ENCODE measurements around the gene USP7.
A peak's percentile ranks its signal among the peaks of the same experiment; 100 is the strongest.

USP7 gene

DNA sequence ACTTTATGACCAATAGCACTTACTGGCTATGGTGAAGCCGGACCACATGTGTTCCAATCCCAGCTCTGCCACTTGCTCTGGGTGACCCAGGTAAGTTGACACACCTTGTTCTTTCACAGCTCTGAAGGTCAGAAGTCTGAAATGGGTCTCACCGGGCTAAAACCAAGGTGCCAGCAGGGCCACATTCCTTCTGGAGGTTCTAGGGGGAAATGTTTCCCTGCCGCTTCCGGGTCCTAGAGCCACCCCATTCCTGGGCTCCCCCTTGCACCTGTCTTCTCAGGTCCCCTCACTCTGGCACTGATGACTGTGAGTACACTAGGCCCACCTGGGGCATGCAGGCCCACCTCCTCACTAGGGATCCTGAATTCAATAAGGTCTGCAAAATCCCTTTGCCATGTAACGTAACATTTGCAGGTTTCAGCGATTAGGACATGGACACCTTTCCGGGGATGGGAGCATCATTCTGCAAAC, 11.4 kb downstream of the USP7 start:
- DNase-seq (ENCODE audit: low spot score): no peak

DNA sequence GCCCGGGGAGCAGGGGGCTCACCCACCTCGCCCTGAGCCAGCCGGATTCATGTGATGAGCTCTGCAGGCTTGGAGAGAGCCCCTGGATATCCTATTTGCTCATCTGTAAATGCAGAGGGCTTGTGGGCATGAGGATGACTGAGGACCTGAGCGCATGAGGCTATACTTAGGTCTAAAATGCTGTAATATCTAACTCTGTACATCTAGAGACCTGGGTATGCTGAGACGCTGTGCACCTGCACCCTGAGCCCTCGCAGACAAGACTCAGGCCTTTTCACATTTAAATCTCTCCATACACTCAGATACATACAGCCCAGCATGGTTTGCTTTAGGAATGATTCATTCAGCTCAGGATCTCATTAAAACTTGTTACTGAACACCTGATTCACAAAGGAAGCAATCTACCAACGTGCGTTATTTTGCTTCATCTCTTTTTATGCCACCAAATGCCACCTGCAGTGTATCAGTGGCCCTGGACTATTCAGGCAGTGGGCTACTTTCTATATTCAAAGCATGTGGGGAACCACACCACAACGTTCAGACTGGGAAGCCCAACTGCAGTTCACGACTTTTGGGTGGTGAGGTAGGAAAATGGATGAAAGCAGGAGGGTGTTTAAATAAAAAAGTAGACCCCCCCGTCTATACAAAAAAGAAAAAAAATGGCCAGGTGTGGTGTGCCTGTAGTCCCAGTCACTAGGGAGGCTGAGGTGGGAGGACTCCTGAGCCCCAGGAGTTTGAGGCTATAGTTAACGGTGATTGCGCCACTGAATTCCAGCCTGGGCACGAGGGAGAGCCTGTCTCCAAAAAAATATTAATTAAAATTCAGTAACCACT, 12.0 kb downstream of the USP7 start:
- no peak for DNase-seq (ENCODE audit: low spot score)

DNA sequence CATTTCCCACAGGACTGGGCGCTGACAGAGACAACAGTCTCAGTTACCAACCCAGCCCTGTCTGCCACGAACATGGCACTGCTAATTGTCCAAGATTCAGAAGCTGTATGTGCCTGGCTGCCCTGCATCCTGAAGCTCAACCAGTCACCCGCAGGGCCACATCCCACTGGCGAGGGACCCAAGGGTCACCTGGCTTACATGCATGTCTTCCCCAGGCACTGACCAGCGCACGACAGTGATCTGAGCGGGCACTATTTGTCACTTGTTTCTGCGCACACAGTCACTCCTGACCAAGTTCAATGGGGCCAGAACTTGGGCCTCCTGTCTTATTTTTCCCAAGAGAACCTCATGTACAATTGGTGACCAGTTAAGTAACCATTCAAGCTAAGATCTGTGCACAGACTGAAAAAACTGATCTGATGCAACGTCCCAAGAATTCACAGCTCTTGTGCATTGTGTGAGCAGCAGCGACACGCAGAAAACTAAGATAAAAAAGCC, 13.1 kb downstream of the USP7 start:
- no peak for DNase-seq (ENCODE audit: low spot score)

DNA sequence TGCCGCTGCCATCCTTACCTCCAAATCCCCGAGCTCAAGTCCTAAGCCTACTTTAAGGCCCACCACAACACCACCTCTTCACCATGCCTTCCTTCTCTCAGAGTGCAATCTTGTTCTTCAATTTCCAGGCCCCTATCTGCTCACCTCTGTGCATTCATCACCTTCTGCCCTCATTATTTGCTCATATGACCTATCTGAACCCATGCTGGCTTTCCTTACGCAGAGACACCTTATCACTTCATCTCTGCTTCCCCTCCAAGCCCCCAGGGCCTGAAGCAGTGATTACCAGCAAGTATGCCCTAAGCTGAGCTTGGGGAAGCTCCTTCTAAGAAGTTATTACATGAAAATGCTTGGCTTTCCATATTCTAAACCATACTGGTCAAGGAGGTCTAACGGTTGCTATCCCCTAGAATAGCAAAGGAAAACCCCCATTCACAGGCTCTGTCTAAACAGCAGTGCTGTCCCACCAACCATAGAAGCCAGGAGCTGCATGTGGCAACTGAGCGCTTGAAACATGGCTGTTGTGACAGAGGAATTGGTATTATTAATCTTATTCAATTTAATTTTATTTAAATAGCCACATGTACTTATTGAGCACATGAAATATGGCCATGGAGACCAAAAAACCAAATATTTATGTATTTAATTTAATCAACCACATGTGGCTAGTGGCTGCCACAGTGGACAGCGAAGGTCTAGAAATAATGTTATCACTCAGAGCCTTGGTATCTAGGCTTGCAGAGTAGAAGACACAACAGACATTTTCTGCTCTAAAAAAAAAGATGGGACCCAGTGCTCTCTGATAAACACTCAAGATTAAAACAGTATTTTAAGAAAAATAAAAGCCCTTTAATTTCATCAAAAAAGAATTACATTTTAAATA, 13.9 kb downstream of the USP7 start:
- no peak for DNase-seq (ENCODE audit: low spot score)

DNA sequence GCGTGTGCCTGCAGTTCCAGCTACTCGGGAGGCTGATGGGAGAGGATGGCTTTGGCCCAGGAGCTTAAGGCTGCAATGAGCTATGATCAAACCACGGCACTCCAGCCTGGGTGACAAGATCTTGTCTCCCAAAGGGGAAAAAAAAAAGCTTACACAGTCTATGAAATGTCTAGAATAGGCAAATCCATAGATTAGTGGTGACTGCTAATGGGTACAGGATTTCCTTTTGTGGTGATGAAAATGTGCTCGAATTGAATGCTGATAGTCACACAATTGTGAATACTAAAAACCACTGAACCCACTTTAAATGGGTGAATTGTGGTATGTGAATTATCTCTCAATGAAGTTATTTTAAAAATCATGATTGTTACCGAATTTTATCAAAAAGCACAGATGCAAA, 14.9 kb downstream of the USP7 start:
- no peak for DNase-seq (ENCODE audit: low spot score)

DNA sequence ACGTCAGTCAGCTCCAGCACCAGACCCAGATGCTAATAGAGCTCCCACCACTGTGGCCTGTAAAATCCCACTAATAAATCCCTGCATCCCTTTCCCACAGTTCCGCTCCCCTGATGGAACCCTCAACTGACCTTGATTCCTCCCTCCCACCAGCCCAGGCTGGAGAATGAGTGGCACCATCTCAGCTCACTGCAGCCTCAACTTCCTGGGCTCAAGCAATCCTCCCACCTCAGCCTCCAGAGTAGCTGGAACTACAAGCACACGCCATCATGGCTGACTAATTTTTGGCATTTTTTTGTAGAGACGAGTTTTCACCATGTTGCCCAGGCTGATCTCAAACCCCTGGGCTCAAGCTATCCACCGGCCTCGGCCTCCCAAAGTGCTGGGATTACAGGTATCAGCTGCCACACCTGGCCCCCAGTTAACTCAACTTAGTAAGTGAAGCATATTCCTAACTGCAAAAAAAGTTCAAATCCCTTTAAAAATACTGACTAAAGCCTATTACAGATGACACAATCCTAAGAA, 15.6 kb downstream of the USP7 start:
- no peak for DNase-seq (ENCODE audit: low spot score)

DNA sequence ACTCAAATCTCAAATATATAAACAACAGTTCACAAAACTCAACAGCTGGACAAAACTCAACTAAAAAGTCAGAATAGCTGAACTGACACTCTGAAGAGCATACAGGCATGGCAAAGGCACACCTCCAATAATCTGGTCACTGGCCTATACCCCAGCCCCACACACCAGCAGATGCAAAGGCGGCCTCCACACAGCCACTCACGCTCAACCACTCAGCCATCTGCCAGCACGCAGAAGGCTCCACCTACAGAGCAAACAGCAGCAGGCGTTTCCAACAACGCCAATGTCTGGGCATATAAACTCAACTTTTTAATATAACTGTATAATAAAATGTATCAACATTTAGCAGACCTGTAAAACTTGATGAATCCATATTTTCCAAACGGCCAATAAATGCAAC, 17.2 kb downstream of the USP7 start:
- no peak for DNase-seq (ENCODE audit: low spot score)

DNA sequence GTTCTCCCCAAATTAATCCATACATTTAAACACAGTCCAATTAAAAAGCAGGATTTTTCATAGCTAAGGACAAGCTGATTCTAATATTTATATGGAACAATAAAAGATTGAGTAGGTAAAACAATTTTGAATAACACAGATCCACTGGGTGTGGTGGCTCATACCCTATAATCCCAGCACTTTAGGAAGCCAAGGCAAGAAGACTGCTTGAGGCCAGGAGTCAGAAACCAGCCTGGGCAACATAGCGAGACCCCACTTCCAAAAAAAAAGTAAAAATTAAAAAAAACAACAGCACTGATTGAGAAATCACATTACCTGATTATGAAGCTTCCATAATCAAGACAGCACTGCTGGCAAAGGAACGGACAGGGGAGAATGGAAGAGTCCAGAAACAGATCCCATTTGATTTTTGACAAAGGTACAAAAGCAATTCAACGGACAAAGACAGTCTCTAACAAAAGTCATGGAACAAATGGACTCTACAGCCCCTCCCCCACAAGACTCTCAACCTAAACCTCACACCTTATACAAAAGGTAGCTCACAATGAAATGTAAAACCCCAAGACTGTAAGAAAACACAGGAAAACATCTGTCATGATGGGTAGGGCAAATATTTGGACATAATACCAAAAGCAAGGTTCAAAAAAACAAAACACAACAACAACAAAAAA, 17.9 kb downstream of the USP7 start:
- no peak for DNase-seq (ENCODE audit: low spot score)

DNA sequence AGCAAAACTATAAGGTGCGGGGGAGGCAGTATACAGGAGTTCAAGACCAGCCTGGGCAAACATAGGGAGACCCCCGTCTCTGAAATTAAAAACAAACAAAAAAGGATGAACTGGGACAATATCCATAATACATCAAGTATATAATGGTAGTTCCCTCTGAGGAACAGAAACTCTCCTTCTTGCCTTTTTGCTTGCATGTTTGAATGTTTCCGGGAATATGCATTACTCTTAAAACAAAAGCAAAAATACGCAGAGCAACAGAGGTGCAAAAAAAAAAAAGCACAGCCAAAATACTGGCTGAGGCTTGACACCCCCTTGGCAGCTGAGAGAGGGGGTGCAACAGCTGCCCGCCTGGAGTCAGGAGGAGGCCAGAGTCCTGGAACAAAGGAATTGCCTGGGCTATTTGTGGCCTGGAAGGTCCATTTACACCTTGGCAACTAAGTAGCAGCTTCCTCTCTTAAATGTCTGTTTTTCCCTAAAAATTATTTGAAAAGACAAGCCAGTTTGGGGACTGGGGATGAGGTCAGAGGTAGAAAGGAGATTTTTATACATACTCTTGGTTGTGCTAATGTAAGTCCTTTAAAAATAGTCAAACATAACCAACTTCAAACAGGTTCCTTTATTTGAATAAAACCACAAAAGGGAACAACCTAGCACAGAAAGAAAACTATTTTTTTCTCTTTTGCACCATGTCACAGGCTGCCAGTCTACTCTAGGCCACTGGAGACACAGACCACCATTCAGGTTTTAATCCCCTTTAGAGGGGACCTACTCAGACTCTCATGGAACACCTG, 19.5 kb downstream of the USP7 start:
- DNase-seq (ENCODE audit: low spot score): no peak

DNA sequence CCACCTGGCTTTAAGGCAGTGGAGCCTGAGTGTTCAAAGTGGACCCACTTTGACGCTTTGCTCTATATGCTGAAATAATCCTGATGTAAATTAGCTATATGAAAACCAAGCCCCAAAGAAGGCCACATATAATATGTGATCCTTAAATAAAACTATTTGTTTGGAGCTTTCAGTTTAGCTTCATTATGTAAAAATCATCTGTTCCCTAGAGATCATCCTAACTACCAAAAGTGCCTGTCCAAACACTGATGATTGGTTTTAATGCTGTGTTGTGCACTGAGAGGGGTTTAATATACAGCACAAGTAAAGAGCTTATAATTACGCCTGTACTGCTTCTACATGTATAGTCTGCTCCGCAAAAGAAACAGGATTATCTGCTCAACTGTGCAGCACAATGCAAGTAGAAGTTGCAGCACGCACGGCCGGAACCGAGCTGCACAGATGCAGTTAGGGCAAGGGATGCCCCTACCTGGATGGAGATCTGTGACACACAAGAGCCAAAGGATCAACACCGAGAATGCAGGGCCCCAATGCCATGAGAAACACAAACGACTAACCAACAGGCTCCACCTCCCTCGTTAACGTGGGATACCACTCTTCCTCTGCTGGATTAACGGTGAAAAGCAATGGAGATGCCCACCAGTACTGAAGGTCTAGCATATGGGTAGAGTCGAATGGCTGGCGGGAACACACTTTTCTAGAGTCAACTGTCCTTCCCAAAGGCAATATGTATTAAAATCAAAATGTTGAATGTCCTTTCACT, 20.5 kb downstream of the USP7 start:
- no peak for DNase-seq (ENCODE audit: low spot score)

DNA sequence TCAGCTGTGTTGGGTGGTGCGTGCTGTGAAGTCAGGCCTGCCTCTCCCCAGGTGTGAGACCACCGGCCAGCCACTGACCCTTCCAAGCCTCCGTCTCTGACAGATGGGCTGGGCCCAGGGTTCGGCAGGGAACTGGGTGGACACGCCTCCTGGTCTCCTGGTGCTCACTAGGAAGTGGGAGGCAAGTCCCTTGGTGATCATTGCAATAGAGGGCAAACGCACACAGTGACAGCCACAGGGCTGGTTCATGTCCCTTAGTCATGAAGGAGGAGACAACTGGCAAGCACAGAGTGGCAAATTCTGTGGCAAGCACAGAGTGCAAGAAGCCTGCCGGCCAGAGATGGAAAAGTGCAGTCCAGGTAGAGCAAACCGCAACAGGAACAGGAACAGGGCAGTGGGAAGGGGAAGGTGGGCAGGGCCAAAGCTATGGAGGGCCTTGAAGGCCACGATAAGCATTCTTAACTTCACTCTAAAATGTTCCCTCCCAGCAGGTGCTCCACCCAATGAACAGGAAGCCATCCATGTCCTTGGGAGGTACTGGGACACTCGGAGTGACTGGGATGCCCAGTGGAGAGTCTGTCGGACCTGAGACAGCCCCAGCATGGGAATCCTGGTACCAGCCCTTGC, 21.9 kb downstream of the USP7 start:
- no peak for DNase-seq (ENCODE audit: low spot score)

DNA sequence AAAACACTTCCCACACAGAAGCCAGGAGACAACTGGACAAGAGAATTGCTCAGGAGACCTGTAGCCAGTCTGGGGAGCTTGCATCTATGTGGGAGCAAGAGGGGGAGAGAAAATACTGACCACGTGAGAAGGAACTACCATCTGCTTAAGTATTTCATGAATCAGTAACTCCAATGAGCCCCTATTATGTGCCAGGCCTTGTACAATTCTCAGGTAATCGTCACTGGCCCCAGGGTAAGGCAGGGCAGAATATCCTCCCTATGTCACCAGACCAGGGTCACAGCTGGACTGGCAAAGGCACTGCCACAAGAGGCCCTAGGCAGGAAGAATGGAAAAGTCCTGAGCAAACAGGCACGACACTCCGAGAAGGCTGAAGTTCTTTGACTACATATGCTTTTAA, 25.9 kb downstream of the USP7 start:
- DNase-seq (ENCODE audit: low spot score): no peak

DNA sequence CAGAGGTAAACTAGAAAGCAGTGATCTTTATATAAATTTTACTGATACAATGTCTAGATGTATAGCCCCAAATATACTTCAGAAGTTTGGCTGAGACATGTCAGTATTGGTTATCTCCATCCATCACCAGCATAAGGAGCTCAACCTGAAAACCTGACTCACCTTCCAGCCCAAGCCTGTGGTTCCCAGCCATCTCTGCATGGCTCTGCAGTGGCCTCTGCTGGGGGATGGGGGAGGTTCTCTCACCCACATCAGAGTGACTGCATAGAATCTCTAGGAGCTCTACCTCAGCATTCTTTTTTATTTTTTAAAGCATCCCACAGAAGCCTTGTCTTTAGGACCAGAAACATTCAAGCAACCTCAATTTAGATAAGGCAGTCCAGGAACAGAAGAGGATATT, 27.3 kb downstream of the USP7 start:
- peak; percentile 80 for DNase-seq (ENCODE audit: low spot score)

DNA sequence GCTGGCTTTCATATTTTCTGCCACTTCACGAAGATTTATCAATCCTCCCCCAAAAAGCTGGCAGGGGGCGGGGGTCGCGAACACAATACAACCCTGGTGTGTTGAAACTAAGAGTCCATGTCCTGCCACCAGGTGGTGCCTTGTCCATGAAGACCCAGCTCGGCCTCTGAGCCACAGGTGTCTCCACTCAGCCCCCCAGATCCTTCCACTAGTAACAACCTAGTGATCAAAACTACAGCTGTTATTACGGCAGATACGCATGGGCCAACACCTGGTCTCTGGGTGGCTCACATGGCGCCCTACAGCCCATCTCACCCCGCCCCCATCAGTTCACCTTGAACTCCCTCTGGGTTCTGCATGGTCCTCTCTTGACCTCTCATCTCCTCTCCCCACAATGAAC, 27.7 kb downstream of the USP7 start:
- DNase-seq (ENCODE audit: low spot score): no peak

DNA sequence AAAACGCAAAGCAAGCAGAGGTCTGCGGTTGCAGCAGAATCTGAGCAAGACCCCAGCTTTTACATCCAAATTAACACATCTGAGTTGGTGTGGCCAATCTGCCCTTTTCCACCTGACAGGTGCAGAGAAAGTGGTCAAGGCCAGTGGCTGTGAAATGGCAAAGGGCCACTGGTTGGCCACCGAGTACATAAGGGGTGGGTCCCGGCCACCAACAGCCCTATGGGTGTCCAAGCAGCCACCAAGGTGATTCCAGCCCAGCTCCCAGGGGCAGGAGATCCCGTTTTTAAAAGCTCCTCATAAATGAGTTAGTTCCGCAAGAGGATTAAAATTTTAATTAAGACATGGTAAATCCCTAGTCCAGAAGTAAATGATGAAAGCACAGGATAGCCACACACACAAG, 29.1 kb downstream of the USP7 start:
- no peak for DNase-seq (ENCODE audit: low spot score)

DNA sequence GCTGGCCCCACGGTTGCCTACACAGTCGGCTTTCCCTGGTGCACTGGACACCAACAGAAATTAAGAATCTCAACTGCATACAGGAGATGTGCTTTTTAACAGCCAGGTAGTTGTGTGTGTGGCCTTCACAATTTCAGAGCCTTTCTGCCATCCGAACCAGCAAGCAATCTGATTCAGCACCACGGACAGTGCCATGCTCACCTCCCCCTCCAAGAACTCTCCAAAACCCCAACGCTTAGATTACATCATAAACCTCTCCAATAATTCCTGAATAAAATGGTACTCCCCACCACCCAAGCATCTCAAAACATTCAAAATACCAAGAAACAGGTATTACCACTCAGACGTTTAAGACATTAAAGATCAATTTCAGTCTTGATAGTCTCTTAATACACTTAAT, 31.8 kb downstream of the USP7 start:
- DNase-seq (ENCODE audit: low spot score): peak; percentile 31

DNA sequence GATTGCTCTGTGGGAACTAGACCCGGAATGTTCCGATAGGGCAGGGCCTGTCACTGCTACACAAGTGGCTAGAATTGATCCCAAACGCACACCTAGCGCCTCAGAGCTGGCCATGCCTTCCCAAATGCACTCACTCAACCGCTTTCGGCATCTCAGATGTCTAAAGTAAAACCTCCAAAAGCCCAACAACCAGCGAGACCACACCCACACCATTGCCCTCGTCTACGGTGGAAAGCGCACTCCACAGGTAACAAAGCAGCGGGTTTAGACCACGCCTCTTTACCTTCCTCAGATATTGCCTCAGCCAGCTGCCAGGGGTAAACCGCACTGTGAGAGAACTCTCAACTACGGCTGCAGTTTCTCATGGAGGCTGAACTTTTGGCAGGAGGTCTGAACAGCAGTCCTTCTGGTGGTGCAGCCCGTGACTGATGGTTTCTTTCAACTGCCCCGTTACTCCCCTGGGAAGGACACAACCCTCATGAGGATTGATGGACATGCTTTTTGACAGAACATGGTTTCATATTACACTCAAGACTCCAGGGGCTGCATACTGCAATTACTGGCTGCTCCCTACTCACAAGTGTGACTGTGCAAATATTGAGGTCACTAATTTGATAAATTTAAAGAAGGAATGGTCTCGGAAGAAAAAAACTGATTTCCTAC, 34.5 kb downstream of the USP7 start:
- DNase-seq (ENCODE audit: low spot score): no peak

DNA sequence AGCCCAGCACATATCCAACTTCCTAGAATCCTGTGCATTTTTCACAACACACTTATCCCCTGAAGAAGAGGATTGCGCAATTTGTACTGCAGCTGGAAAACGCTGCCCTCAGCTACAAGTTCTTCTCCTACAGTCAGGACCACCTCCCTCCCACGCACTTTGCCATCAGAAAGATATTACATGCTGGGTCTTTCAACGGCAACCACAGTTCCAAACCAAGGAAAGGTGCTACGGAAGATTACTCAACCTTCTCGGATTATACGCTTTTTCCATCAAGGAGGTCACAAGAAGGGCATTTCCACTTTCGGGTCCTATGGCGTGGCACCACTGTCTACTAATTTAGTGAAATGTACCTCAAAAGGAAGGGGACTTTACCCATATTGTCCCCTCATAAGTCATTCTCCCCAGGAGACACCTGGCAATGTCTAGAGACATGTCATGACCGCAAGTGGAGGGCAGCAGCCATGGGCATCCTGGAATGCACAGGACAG, 35.2 kb downstream of the USP7 start:
- DNase-seq (ENCODE audit: low spot score): peak; percentile 49

DNA sequence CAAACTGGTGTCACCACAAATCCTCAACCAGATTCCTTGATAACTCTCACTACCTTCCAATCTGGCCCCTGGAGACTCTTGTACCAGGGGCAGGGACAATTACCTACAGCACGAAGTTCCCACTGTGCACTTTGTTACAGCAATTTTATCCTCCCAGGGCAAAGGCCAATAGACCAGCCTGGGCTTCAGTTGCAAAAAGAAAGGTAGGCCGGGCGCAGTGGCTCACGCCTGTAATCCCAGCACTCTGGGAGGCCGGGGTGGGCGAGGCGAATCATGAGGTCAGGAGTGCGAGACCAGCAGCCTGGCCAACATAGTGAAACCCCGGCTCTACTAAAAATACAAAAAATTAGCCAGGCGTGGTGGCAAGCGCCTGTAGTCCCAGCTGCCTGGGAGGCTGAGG, 36.9 kb downstream of the USP7 start:
- no peak for DNase-seq (ENCODE audit: low spot score)
